Transverse colon (tissue), 4 donors: ENCODE data around the gene TRIM44.

Source experiments
- EP300 ChIP-seq: sonication (generic); formaldehyde crosslinking; IDR thresholded peaks from one replicate; pipeline ENCODE4 v1.6.1; 2017; ENCODE audit warnings: antibody characterized with exemption, low read depth
- POLR2A ChIP-seq: fragments of 450-650 bp; IDR thresholded peaks from one replicate; pipeline ENCODE4 v1.6.1; 2016; ENCODE audit warnings: antibody characterized with exemption, mild to moderate bottlenecking, moderate library complexity
- POLR2AphosphoS5 ChIP-seq, 3 donors: sonication (generic); formaldehyde crosslinking; IDR thresholded peaks; one replicate each; pipeline ENCODE4 v1.6.1; 2016; ENCODE audit warnings: antibody characterized with exemption in 3 of 3
- TF ChIP-seq, protein P1 (sequence below), 5 experiments: fragments of 200-600 bp in 3 of 5; fragments of 450-650 bp in 2 of 5; sonication (generic) in 3 of 5; IDR thresholded peaks; 1 replicate in 2 of 5; 2 replicates in 3 of 5; pipeline ENCODE4 v1.5.1; 2016 to 2017; ENCODE audit warnings: antibody characterized with exemption in 5 of 5, inconsistent platforms in 3 of 5, mild to moderate bottlenecking in 2 of 5, moderate library complexity in 1 of 5

DNA sequence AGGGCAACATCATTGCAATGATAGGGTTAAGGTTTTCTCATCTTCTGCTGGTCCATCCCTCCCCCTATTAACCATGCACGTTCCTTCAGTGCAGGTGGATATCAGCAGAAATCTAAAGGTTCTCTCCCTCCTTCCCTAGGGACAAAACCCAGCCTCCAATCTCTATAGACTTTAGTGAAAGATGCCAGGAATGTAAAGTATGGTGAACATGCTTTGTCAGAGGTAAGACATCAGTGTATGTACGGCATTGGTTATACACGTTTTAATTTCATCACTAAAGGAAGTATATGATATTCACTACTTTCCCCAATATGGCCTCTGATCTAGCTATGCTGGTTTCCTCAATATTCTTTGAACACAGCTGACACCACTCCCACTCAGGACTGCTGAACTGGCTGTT lies 200.1 kb downstream of the TRIM44 start:
- TF ChIP-seq, protein P1, sequence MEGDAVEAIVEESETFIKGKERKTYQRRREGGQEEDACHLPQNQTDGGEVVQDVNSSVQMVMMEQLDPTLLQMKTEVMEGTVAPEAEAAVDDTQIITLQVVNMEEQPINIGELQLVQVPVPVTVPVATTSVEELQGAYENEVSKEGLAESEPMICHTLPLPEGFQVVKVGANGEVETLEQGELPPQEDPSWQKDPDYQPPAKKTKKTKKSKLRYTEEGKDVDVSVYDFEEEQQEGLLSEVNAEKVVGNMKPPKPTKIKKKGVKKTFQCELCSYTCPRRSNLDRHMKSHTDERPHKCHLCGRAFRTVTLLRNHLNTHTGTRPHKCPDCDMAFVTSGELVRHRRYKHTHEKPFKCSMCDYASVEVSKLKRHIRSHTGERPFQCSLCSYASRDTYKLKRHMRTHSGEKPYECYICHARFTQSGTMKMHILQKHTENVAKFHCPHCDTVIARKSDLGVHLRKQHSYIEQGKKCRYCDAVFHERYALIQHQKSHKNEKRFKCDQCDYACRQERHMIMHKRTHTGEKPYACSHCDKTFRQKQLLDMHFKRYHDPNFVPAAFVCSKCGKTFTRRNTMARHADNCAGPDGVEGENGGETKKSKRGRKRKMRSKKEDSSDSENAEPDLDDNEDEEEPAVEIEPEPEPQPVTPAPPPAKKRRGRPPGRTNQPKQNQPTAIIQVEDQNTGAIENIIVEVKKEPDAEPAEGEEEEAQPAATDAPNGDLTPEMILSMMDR (IDR thresholded peaks at IDR 0.05) = no peak
- TF ChIP-seq POLR2A = no peak
- TF ChIP-seq POLR2AphosphoS5 (IDR thresholded peaks at IDR 0.05) = no peak
- no peak for TF ChIP-seq EP300
